Measurements from ENCODE around the gene ST8SIA1.
"Not testable (repeated sequence)": the region's sequence is repeated elsewhere in the genome, so short reads cannot be mapped to it uniquely, and the experiment has no call there.

ST8SIA1 gene, protein sequence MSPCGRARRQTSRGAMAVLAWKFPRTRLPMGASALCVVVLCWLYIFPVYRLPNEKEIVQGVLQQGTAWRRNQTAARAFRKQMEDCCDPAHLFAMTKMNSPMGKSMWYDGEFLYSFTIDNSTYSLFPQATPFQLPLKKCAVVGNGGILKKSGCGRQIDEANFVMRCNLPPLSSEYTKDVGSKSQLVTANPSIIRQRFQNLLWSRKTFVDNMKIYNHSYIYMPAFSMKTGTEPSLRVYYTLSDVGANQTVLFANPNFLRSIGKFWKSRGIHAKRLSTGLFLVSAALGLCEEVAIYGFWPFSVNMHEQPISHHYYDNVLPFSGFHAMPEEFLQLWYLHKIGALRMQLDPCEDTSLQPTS

DNA sequence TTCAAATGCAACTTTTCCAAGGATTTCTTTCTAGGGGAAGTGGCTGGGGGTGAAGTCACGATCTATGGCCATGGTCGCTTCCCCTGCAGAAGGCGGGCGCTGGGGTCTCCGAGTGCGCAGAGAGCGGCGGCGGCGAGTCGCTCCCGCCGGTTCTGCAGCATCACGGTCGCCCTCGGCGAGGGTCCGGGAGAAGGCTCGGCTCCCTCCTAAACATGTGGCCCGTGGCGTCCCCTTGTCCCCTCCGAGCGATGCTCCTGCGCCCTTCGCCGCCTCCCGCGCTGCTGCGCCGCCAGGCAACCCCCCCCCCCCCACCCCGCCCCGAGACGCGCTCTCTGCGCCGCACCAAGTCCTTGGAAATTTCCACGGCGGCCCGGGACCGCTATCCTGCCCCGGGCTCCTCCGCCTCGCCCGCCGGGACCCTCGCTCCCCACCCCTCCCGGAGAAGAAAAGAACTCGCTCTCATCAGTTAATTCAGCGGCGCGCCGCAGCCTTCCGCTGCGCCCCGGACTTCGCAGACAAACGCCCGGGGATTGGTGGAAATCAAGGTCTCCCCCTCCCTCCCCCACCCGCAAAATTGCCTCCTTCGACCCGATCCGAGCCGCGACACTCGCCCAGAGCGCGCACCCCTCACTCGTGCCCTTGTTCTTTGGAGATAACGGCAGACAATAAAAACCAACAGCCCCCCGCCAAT, at the start of gene ST8SIA1:
Gene ST8SIA1, minus strand, starts transcription at position 298 of the 691 bp plus-strand sequence. CDS start 475 bp downstream, outside the sequence.
- Histone ChIP-seq H3K9me3 (ENCODE audit: control insufficient read depth, insufficient read depth, low read length) (no peaks in the 10 kb centered on the region), H3K36me3 (ENCODE audit: control insufficient read depth, insufficient read depth, low read length) (no peaks in the 10 kb centered on the region), H3K4me1 (ENCODE audit: control insufficient read depth, insufficient read depth, low read length) (no peaks in the 10 kb centered on the region), H3K9ac (ENCODE audit: low read depth, low read length) (peak within 1 kb of the TSS; percentile 38), H3K4me3 (ENCODE audit: low read depth, low read length) (peak within 1 kb of the TSS; percentile 87), H3K27me3 (ENCODE audit: control insufficient read depth, insufficient read depth, low read length) (peaks cover 27% of the 10 kb centered on the region)

DNA sequence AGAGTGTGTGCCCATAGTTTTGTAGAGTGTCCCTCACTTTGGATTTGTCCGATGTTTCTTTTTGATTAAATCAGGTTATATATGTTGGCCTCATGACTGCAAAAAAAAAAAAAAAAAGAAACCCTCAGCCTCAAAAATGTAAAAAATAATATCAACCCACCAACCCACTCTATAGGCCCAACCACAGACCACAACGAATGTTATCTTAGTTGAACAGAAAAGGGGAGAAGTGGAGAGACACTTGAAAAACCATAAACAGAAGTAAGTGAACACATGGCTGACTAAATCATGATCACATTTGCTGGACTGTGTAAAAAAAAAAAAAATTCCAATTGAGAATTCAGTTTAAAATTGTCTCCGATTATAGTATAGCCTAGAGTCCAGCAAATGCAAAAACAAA, 45.5 kb upstream of the ST8SIA1 start:
- no peak overlapping the region for H3K4me3 ChIP-seq (ENCODE audit: low read depth, low read length)
- H3K4me1 ChIP-seq (ENCODE audit: control insufficient read depth, insufficient read depth, low read length) = no peaks in the 10 kb centered on the region
- H3K9me3 ChIP-seq (ENCODE audit: control insufficient read depth, insufficient read depth, low read length) = no peaks in the 10 kb centered on the region
- no peaks in the 10 kb centered on the region for H3K36me3 ChIP-seq (ENCODE audit: control insufficient read depth, insufficient read depth, low read length)
- no peak overlapping the region for H3K9ac ChIP-seq (ENCODE audit: low read depth, low read length)
- H3K27me3 ChIP-seq (ENCODE audit: control insufficient read depth, insufficient read depth, low read length) = no peaks in the 10 kb centered on the region

DNA sequence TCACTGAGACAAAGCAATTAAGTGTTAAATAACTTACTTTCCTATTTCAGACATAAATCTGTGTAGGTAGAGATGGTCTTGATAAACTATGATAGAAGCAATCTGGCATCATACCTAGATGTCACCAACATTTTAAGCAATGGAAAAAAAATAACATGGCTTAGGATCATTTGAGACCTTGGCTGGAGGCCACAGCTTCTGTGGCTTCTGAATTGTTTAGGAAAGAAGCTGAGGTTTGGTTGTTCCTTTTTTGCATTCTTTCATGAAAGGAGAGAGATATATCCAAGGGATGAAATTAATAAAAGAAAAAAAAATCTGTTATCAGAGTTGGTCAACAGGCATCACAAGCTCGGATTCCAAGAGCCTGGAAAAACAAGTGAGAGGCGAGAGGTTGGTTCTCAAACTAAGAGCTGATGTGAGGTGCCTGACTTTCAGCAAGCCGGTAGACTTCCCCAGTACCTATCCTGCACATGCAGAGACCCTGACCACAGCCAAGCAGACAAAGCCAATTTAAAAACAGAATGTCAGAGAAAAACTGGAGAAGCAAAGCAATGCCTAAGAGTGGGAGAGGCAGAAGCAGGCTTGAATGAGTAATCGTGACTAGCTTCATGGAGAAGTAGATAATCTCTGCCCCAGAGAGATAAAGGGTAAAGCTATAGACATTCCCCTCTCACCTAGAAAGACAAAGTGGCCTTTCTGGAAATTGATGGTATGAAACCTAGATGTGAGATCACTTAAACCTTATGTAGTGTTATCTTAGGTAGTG, 43.4 kb upstream of the ST8SIA1 start:
- no peaks in the 10 kb centered on the region for H3K27me3 ChIP-seq (ENCODE audit: control insufficient read depth, insufficient read depth, low read length)
- H3K9ac ChIP-seq (ENCODE audit: low read depth, low read length) = no peak overlapping the region
- no peaks in the 10 kb centered on the region for H3K9me3 ChIP-seq (ENCODE audit: control insufficient read depth, insufficient read depth, low read length)
- H3K4me3 ChIP-seq (ENCODE audit: low read depth, low read length) = no peak overlapping the region
- H3K4me1 ChIP-seq (ENCODE audit: control insufficient read depth, insufficient read depth, low read length) = no peaks in the 10 kb centered on the region
- no peaks in the 10 kb centered on the region for H3K36me3 ChIP-seq (ENCODE audit: control insufficient read depth, insufficient read depth, low read length)

DNA sequence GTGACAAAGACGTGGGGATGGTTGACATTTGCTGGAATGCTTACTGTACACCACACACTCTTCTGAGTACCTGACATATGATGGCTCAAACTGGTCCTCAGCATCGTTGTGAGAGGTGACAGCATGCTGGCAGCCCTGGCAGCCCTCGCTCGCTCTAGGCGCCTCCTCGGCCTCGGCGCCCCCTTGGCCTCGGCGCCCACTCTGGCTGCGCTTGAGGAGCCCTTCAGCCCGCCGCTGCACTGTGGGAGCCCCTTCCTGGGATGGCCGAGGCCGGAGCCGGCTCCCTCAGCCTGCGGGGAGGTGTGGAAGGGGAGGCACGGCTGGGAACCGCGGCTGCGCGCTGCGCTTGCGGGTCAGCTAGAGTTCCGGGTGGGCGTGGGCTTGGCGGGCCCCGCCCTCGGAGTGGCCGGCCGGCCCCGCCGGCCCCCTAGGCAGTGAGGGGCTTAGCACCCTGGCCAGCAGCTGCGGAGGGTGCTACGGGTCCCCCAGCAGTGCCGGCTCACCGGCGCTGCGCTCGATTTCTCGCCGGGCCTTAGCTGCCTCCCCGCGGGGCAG, 42.2 kb upstream of the ST8SIA1 start:
- not testable (repeated sequence) for H3K9me3 ChIP-seq (ENCODE audit: control insufficient read depth, insufficient read depth, low read length); H3K36me3 ChIP-seq (ENCODE audit: control insufficient read depth, insufficient read depth, low read length); H3K4me1 ChIP-seq (ENCODE audit: control insufficient read depth, insufficient read depth, low read length); H3K27me3 ChIP-seq (ENCODE audit: control insufficient read depth, insufficient read depth, low read length); H3K9ac ChIP-seq (ENCODE audit: low read depth, low read length); H3K4me3 ChIP-seq (ENCODE audit: low read depth, low read length)

DNA sequence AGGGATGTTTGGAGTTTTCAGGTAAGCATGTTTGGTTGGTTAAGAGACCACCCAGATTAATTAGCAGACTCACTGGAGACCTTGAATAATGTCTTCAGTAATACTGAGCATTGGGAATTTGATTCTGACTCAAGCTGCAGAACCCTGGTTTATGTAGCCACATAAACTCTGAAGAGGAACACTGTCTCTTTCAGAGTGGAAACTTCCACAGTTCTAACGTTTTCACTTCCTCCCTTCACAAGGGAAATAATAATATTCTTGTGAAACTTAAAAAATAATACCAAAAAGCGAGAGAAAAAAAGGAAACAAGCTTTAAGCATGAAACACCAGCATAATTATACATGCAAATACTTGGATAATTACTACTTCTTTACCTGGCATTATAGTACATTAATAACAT, 40.0 kb upstream of the ST8SIA1 start:
- no peaks in the 10 kb centered on the region for H3K36me3 ChIP-seq (ENCODE audit: control insufficient read depth, insufficient read depth, low read length)
- H3K9me3 ChIP-seq (ENCODE audit: control insufficient read depth, insufficient read depth, low read length) = no peaks in the 10 kb centered on the region
- H3K9ac ChIP-seq (ENCODE audit: low read depth, low read length) = no peak overlapping the region
- H3K4me1 ChIP-seq (ENCODE audit: control insufficient read depth, insufficient read depth, low read length) = no peaks in the 10 kb centered on the region
- no peak overlapping the region for H3K4me3 ChIP-seq (ENCODE audit: low read depth, low read length)
- no peaks in the 10 kb centered on the region for H3K27me3 ChIP-seq (ENCODE audit: control insufficient read depth, insufficient read depth, low read length)

DNA sequence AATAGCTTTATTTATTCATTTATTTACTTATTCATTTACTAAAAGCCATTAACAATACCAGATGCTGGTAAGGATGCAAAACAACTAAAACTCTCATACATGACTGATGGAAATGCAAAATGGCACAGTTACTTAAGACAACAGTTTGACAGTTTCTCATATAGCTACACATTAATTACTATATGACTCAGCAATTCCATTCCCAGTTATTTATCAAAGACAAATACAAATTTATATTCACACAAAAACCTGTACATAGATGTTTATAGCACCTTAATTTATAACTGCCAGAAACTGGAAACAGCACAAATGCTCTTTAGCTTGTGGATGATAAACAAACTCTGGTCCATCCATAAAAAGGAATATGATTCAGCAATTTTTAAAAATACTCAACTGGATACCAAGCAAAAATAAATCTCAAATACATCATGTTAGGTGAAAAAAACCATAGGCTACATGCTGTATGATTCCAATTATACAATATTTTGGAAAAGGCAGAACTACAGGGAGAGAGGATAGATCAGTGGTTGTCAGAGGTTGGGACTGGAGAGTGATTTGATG, 37.9 kb upstream of the ST8SIA1 start:
- Histone ChIP-seq H3K4me1 (ENCODE audit: control insufficient read depth, insufficient read depth, low read length) (no peaks in the 10 kb centered on the region), H3K9me3 (ENCODE audit: control insufficient read depth, insufficient read depth, low read length) (no peaks in the 10 kb centered on the region), H3K4me3 (ENCODE audit: low read depth, low read length) (no peak overlapping the region), H3K9ac (ENCODE audit: low read depth, low read length) (no peak overlapping the region), H3K27me3 (ENCODE audit: control insufficient read depth, insufficient read depth, low read length) (no peaks in the 10 kb centered on the region), H3K36me3 (ENCODE audit: control insufficient read depth, insufficient read depth, low read length) (no peaks in the 10 kb centered on the region)

DNA sequence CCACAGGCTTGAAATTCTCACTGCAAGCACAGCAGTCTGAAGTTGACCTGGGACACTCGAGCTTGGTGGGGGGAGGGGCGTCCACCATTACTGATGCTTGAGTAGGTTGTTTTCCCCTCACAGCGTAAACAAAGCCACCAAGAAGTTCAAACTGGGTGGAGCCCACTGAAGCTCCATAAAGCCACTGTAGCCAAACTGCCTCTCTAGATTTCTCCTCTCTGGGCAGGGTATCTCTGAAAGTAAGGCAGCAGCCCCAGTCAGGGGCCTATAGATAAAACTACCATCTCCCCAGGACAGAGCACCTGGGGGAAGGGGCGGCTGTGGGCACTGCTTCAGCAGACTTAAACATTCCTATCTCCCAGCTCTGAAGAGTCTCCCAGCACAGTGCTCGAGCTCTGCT, 31.7 kb upstream of the ST8SIA1 start:
- no peak overlapping the region for H3K4me3 ChIP-seq (ENCODE audit: low read depth, low read length)
- no peaks in the 10 kb centered on the region for H3K4me1 ChIP-seq (ENCODE audit: control insufficient read depth, insufficient read depth, low read length)
- no peaks in the 10 kb centered on the region for H3K9me3 ChIP-seq (ENCODE audit: control insufficient read depth, insufficient read depth, low read length)
- no peak overlapping the region for H3K9ac ChIP-seq (ENCODE audit: low read depth, low read length)
- no peaks in the 10 kb centered on the region for H3K36me3 ChIP-seq (ENCODE audit: control insufficient read depth, insufficient read depth, low read length)
- H3K27me3 ChIP-seq (ENCODE audit: control insufficient read depth, insufficient read depth, low read length) = no peaks in the 10 kb centered on the region

DNA sequence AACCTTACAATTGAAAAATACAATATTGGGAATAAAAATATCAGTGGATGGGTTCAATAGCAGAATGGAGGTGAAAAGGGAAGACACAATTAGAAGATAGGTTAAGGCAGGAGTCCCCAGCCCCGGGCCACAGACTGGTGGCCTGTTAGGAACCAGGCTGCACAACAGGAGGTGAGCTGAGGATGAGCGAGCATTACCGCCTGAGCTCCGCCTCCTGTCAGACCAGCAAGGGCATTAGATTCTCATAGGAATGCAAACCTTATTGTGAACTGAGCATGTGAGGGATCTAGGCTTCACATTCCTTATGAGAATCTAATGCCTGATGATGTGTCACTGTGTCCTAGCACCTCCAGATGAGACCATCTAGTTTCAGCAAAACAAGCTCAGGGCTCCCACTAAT, 27.3 kb upstream of the ST8SIA1 start:
- Histone ChIP-seq H3K36me3 (ENCODE audit: control insufficient read depth, insufficient read depth, low read length) (no peaks in the 10 kb centered on the region), H3K4me1 (ENCODE audit: control insufficient read depth, insufficient read depth, low read length) (no peaks in the 10 kb centered on the region), H3K4me3 (ENCODE audit: low read depth, low read length) (no peak overlapping the region), H3K27me3 (ENCODE audit: control insufficient read depth, insufficient read depth, low read length) (no peaks in the 10 kb centered on the region), H3K9me3 (ENCODE audit: control insufficient read depth, insufficient read depth, low read length) (no peaks in the 10 kb centered on the region), H3K9ac (ENCODE audit: low read depth, low read length) (no peak overlapping the region)

DNA sequence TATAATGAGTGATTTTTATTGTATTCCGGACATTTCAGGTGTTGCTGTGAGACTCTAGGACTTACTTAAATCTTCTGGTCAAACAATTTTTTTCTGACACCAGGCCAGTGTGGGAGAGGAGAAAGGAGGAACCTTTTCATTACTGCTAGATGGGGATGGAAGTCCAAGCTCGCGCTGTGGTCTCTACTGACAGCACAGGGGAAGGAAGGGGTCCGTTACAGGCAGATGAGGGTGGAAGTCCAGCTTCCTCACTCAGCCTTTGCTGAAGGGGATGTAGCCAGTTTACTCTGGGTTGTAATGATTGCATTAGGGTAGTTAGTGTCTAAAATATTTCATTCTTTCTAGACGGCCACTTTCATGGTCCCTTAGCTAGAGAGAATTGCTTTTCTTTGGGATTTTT, 26.3 kb upstream of the ST8SIA1 start:
- Histone ChIP-seq H3K4me1 (ENCODE audit: control insufficient read depth, insufficient read depth, low read length) (no peaks in the 10 kb centered on the region), H3K9ac (ENCODE audit: low read depth, low read length) (no peak overlapping the region), H3K36me3 (ENCODE audit: control insufficient read depth, insufficient read depth, low read length) (no peaks in the 10 kb centered on the region), H3K27me3 (ENCODE audit: control insufficient read depth, insufficient read depth, low read length) (no peaks in the 10 kb centered on the region), H3K4me3 (ENCODE audit: low read depth, low read length) (no peak overlapping the region), H3K9me3 (ENCODE audit: control insufficient read depth, insufficient read depth, low read length) (no peaks in the 10 kb centered on the region)

DNA sequence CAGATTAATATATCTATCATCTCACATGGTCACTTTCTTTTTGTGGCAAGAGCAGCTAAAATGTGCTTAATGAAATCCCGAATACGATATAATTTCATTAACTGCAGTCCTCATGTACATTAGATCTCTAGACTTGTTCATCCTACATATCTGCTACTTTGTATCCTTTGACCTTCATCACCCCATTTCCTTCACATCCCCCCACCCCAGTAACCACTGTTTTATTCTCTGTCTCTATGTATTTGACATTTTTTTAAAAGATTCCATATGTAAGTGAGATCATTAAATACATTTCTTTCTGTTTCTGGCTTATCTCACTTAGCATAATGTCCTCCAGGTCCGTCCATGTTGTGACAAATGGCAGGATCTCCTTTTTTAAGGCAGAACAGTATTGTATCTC, 23.0 kb upstream of the ST8SIA1 start:
- Histone ChIP-seq H3K9me3 (ENCODE audit: control insufficient read depth, insufficient read depth, low read length) (no peaks in the 10 kb centered on the region), H3K36me3 (ENCODE audit: control insufficient read depth, insufficient read depth, low read length) (no peaks in the 10 kb centered on the region), H3K4me3 (ENCODE audit: low read depth, low read length) (no peak overlapping the region), H3K4me1 (ENCODE audit: control insufficient read depth, insufficient read depth, low read length) (no peaks in the 10 kb centered on the region), H3K9ac (ENCODE audit: low read depth, low read length) (no peak overlapping the region), H3K27me3 (ENCODE audit: control insufficient read depth, insufficient read depth, low read length) (no peaks in the 10 kb centered on the region)

DNA sequence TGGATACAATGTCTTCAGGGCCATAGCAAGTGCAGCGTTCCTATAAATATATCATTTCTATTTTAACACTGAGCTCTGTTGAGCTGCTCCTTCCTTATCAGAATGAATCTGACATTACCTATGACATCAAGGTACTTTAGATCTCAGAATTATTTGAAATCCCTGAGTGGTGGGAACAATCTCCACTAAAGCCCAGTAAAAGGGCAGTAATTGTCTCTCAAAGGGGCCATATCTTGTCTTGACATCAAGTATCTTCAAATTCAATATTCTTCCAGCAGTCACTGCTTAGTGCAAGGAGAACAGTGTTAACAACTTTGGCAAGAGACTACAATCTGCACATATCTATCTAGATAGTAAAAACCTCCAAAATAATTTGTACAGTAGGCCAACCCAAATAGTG, 21.7 kb upstream of the ST8SIA1 start:
- no peaks in the 10 kb centered on the region for H3K27me3 ChIP-seq (ENCODE audit: control insufficient read depth, insufficient read depth, low read length)
- H3K36me3 ChIP-seq (ENCODE audit: control insufficient read depth, insufficient read depth, low read length) = no peaks in the 10 kb centered on the region
- H3K4me1 ChIP-seq (ENCODE audit: control insufficient read depth, insufficient read depth, low read length) = no peaks in the 10 kb centered on the region
- H3K4me3 ChIP-seq (ENCODE audit: low read depth, low read length) = no peak overlapping the region
- no peak overlapping the region for H3K9ac ChIP-seq (ENCODE audit: low read depth, low read length)
- H3K9me3 ChIP-seq (ENCODE audit: control insufficient read depth, insufficient read depth, low read length) = no peaks in the 10 kb centered on the region

Measured in iPS-15b (cell line).